ENCODE results near the gene GRAP2. TPM values are rescaled to one million over a fixed set of nuclear protein-coding genes. Genes with fewer than 3 reads are reported as not detected.
"Not testable (repeated sequence)": the region's sequence is repeated elsewhere in the genome, so short reads cannot be mapped to it uniquely, and the experiment has no call there.

The GRAP2 gene
- total and polyA plus RNA-seq, 8 donors = 0.42 to 1.3 (median 0.79) TPM

- DNase-seq = peak in 2 of 6 donors; percentile 45 to 47
- peak overlapping the region; percentile 25 to 64 (median 37) for H3K27ac ChIP-seq
- H3K4me3 ChIP-seq = no peak overlapping the region
- H3K27me3 ChIP-seq = no peaks in the 10 kb centered on the region
- TF ChIP-seq CTCF (IDR thresholded peaks at IDR 0.05) = no peak
- H3K4me1 ChIP-seq = no peaks in the 10 kb centered on the region
- no peak for FAIRE-seq
- intact Hi-C loops (cut with DNase I) = no loop called here
- 33 to 43% methylated on average over 8 of the region's 8 CpGs for WGBS, 2 donors
- no peaks in the 10 kb centered on the region for H3K36me3 ChIP-seq
- ATAC-seq = peak; percentile 63 to 92 (median 90)
- no peaks in the 10 kb centered on the region for H3K9me3 ChIP-seq
Measured at GRCh38 chr22:39946503-39947219, 45.8 kb downstream of the GRAP2 start.

GRCh38 chr22:39947220-39948216 lies 46.6 kb downstream of the GRAP2 start:
- Histone ChIP-seq H3K36me3 (no peaks in the 10 kb centered on the region), H3K9me3 (no peaks in the 10 kb centered on the region), H3K4me1 (no peaks in the 10 kb centered on the region), H3K27me3 (no peaks in the 10 kb centered on the region), H3K4me3 (no peak overlapping the region), H3K27ac (peak overlapping the region in 3 of 4 donors; percentile 29 to 64 (median 45))
- intact Hi-C loops (cut with DNase I) = no loop called here
- 77% methylated on average over 8 of the region's 8 CpGs for WGBS, 2 donors
- ATAC-seq (peak in 2 of 4 donors; percentile 6 to 19), FAIRE-seq (no peak), DNase-seq (no peak)
- no peak for TF ChIP-seq CTCF (IDR thresholded peaks at IDR 0.05)

GRCh38 chr22:39949964-39950737 lies 49.3 kb downstream of the GRAP2 start:
- FAIRE-seq = no peak
- Histone ChIP-seq H3K27ac (no peak overlapping the region), H3K4me1 (no peaks in the 10 kb centered on the region), H3K9me3 (no peaks in the 10 kb centered on the region), H3K4me3 (no peak overlapping the region), H3K27me3 (no peaks in the 10 kb centered on the region), H3K36me3 (no peaks in the 10 kb centered on the region)
- no peak for ATAC-seq
- no peak for DNase-seq
- WGBS, 2 donors = 73 to 83% methylated on average over 8 of the region's 8 CpGs
- TF ChIP-seq CTCF (IDR thresholded peaks at IDR 0.05) = no peak
- intact Hi-C loops (cut with DNase I) = no loop called here

GRCh38 chr22:39951603-39952293 lies 50.9 kb downstream of the GRAP2 start:
- DNase-seq; H3K4me3 ChIP-seq; H3K4me1 ChIP-seq; ATAC-seq; H3K9me3 ChIP-seq; H3K36me3 ChIP-seq; intact Hi-C loops (cut with DNase I); H3K27me3 ChIP-seq; H3K27ac ChIP-seq; FAIRE-seq: not testable (repeated sequence)
- WGBS, 2 donors = 79 to 85% methylated on average over 11 of the region's 11 CpGs
